ENCODE measurements around the gene NMRAL1. TPM values are rescaled to one million over a fixed set of nuclear protein-coding genes. Genes with fewer than 3 reads are reported as not detected.

Gene NMRAL1
- total RNA-seq, result 56.6 and 96.4 TPM in 2 replicates

DNA sequence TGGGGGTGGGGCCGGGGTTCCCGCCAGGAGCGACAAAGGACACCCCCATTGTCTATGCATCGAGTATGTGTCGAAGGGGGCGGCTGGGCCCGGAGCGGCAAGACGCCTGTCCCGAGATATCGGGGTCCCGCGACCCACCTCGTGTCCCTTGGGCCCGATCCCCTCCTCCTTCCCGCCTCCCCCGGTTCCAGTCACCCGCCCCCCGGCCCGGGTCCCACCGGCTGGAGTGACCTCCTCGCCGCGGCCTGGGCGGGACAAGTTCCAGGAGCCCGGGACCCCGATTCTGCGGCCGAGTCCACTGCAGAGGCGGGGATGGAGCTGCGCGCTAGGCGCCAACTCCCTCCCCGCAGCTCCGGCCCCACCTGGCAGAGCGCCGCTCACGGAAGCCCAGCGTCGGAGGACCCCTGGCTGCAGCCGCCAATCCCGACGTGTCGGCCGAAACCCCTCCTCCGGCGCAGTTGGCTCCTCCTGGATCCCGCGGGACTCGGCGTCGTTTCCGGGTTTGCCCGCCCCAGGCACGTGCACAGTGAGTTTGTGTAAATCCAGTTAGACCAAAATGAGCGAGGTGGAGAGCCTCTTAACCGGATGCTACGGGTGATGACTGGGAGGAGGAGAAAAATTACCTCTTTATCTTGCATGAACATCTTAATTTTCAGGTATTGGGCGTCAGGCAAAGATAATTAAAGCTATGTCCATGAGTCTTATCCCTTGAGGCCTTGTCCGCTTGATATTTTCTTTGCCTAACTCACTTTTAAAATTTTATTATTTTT, at the start of gene NMRAL1:
Gene NMRAL1 (minus strand): TSS at position 434 of the 770 bp plus-strand sequence. CDS start 493 bp downstream, outside the sequence.

DNA sequence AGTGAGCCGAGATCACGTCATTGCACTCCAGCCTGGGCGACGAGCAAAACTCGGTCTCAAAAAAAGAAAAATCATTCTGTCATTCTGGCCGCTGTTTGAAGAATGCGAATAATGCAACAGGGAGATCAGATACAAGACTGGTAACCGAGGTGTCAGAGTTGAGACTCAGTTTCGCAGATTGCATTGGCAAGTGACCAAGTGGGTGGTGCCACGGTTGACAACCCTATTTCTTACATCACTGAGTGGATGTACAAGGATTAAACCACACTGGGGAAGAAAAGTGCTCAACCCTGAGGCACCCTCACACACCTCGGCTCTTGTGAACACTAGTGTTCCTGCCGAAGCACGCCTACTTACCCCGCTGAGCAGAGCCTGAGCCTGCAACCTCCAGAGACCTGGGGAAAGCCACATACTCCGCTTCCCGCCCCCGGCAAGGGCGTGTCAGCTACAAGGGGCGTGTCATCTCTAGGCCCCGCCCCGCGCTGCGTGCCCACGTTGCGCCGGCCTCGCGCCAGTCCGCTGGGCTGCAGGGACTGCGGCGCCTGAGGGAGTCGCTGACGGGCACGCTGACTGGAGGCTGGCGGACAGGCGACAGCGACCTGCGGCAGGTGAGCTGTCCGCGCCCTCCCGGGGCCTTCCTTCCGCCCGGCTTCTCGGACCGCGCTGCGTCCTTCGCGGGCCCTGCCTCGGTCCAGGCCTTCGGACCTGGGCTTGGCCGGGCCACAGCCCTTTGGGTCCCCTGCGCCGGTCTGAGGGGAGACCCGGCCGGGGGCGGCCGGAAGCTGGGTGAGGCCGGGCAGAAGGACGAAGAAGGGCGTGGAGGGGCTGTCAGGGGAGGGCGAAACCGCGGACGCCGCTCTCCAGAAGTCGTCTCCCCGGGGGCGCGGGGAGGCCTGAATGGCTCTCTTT, 1.7 kb upstream of the NMRAL1 start, which contains the start of gene HMOX2:
Gene HMOX2 (plus strand): TSS at position 519 of the 909 bp plus-strand sequence. CDS start 29,127 bp downstream, outside the sequence.

DNA sequence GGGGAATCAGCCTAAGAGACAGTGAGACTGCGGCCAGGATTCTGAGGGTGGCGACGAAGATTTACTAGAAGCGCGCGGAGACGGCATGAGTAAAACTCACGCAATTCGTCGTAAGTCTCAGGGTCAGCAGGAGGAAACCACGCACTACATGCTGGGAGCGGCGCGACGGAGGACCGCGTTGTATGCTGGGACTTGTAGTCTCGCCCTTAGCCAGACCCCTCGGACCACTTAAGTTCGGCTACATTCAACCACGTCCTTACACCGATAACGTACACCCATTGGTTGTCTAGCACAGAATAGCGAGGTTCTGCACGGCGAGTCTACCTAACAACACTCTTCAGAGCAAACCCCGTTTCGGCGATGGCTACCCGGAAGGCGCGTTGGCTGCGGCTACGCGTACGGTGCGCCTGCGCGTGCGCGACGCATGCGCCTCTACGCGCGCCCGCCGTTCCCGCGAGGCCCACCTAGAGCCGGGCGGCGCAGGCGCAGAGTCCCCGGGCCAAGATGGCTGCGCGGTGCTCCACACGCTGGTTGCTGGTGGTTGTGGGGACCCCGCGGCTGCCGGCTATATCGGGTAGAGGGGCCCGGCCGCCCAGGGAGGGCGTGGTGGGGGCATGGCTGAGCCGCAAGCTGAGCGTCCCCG, 48.9 kb downstream of the NMRAL1 start, which contains the start of gene DNAJA3:
Gene DNAJA3 (plus strand): TSS at position 491 of the 643 bp plus-strand sequence. CDS start 14 bp downstream, at position 505.

DNA sequence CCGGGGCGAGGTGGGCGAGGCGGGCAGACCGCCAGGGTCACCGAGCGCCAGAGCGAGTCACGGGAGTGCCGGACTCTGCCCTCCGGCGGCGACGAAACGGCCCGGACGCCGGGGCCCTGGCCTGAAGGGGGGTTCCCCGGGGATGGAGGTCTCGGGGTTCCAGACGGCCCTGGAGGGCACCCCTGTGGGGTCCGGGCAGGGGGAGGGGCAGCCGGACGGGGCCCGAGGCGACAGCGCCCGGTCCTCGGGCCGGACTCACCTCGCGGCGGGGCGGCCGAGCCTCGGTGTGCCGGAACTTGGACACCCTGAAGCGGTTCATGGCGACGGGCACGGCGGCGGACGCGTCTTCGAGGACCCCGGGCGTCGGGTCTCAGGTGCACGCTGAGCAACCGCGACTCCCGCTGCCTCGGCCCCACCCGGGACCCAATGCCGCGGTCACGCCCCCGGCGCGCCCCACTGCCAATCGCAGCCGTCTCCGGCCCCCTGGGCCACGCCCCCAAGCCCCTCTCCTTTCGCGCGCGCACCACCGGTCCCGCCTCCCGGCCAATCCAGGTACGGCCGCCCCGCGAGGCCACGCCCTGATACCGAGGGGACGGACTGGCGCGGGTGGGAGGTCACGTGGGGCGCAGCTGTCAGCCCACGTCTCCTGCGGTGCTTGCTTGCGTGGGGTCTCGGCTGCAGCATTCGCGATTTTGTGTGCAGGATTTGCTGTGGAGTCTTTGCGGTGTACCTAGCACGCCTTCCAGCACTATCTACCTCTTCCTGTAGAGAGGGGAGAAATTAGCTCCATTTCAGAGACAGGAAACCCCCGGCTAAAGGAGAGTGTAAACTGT, 58.0 kb downstream of the NMRAL1 start, which contains the start of gene CORO7:
Gene CORO7 (minus strand): TSS at position 397 of the 833 bp plus-strand sequence. CDS start 78 bp downstream, at position 319.

Small RNA genes within 50 kb of the gene (small RNA-seq; reads per million reads assigned to genes)
- not detected for gene AC012676.2

Other genes with a start within 250 kb of the NMRAL1 start
- gene SRL, start 232.5 kb downstream of the NMRAL1 start, total RNA-seq, result under 0.01 and 0.10 TPM in 2 replicates
- gene TFAP4, start 201.6 kb downstream of the NMRAL1 start, total RNA-seq, result 6.3 and 6.5 TPM in 2 replicates
- 0.67 and 2.0 TPM in 2 replicates for gene GLIS2, start 158.6 kb downstream of the NMRAL1 start, total RNA-seq
- gene PAM16, start 123.3 kb downstream of the NMRAL1 start, total RNA-seq, result 19.6 and 19.9 TPM in 2 replicates
- gene VASN, start 102.8 kb downstream of the NMRAL1 start, total RNA-seq, result 0.33 and 0.86 TPM in 2 replicates
- 63.0 and 67.0 TPM in 2 replicates for gene CORO7, start 58.0 kb downstream of the NMRAL1 start, total RNA-seq
- gene DNAJA3, start 48.8 kb downstream of the NMRAL1 start, total RNA-seq, result 37.2 and 44.9 TPM in 2 replicates
- 143 and 164 TPM in 2 replicates for gene HMOX2, start 1.8 kb upstream of the NMRAL1 start, total RNA-seq
- 12.7 and 18.9 TPM in 2 replicates for gene CDIP1, start 64.1 kb upstream of the NMRAL1 start, total RNA-seq
- not detected in 2 replicates for gene C16orf96, start 81.7 kb upstream of the NMRAL1 start, total RNA-seq
- gene UBALD1, start 140.3 kb upstream of the NMRAL1 start, total RNA-seq, result 8.6 and 12.7 TPM in 2 replicates
- gene MGRN1, start 150.2 kb upstream of the NMRAL1 start, total RNA-seq, result 50.6 and 53.2 TPM in 2 replicates
- 23.8 and 27.4 TPM in 2 replicates for gene NUDT16L1, start 218.9 kb upstream of the NMRAL1 start, total RNA-seq

All from vein endothelial cell (primary cell).